KOPT-K1 (cell line): ENCODE data around the gene SLC2A13.
"Not testable (repeated sequence)": the region's sequence is repeated elsewhere in the genome, so short reads cannot be mapped to it uniquely, and the experiment has no call there.

Experiments used
- H3K27ac ChIP-seq: fragments of 200-600 bp; sonication (generic); 2 replicates; pipeline ENCODE4 v1.5.1; 2016; ENCODE audit warnings: antibody characterized with exemption, mild to moderate bottlenecking, low read depth, low read length; ENCODE audit not compliant: poor library complexity, severe bottlenecking
- H3K36me3 ChIP-seq: fragments of 200-600 bp; sonication (generic); 2 replicates; pipeline ENCODE4 v1.5.1; 2017; ENCODE audit warnings: antibody characterized with exemption, mild to moderate bottlenecking, low read length, moderate library complexity; ENCODE audit not compliant: insufficient read depth
- H3K9me3 ChIP-seq: fragments of 200-600 bp; sonication (generic); 2 replicates; pipeline ENCODE4 v1.5.1; 2017; ENCODE audit warnings: antibody characterized with exemption, low read length, mild to moderate bottlenecking; ENCODE audit not compliant: insufficient read depth, poor library complexity, severe bottlenecking

The SLC2A13 gene

DNA sequence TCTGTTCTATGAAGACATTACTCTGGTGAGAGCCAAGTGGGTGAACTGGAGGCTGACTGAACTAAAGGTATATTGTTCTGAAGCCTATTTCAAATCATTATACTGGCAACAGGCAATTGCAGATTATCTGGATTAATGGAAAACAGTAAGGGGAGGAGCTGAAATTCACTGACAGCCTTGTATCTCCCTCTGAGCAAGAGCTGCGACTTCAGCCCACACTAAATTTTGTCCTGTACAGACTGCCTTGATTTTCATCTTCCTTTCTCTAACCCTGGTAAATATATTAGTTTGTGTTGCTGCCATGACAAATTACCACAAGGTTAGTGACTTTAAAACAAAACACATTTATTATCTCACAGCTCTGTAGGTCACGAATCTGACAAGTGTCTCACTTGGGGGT lies 231.1 kb downstream of the SLC2A13 start:
- Histone ChIP-seq H3K36me3 (no peaks in the 10 kb centered on the region), H3K27ac (no peak overlapping the region), H3K9me3 (peaks cover 26% of the 10 kb centered on the region)

DNA sequence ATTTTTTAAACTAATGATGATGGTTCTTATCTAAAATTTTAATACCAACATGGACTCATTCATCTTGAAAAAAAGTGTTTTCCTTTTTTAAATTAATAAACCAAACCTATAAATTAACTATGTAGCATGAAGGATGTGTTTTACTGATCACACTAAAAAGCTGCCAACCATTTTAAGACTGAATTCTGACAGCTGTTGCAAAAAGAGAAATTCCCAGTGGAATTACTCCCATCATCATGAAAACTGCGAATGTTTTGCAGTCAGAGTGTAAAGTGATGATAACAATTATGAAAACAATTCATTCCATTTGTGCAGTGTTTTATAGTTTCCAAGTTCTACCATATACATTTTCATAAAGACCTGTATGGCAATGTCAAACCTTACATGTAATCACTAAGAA lies 232.8 kb downstream of the SLC2A13 start:
- H3K27ac ChIP-seq: no peak overlapping the region
- peaks cover 9% of the 10 kb centered on the region for H3K9me3 ChIP-seq
- no peaks in the 10 kb centered on the region for H3K36me3 ChIP-seq

DNA sequence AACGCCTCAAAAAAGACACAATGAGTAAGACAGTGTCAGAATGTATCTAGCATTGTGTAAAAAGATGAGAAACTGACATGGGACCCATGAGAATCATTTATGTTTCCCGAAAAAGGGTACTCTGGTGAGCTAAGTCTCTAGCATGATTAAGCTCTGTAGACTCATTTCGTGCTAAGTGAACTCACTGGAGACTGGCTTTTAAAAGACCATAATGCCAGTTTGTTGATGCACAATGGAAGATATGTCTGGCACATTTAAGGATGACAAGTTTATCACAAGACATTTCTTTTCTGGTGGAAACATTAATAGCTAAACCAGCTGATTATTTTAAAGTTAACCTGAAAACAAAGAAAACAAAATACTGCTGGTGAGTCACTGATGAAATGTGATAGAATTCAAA lies 233.5 kb downstream of the SLC2A13 start:
- Histone ChIP-seq H3K9me3 (peaks cover 2% of the 10 kb centered on the region), H3K36me3 (no peaks in the 10 kb centered on the region), H3K27ac (no peak overlapping the region)

DNA sequence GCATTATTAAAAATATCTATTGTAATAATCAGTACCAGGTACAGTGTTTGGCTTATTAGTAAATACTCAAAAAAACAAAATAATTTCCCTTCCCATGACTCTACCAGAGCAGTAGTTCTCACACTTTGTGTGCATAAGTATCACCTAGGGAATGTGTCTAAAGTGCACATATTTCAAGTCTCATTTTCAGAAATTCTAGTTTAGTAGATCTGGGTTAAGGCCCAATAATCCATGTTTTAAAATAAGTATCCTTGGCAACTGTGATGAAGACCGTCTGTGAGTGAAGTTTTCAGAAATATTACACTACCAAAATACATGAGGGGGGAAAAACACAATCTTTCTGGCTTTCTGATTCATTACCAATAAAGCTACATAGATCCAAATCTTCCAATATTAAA lies 237.6 kb downstream of the SLC2A13 start:
- H3K36me3 ChIP-seq: no peaks in the 10 kb centered on the region

DNA sequence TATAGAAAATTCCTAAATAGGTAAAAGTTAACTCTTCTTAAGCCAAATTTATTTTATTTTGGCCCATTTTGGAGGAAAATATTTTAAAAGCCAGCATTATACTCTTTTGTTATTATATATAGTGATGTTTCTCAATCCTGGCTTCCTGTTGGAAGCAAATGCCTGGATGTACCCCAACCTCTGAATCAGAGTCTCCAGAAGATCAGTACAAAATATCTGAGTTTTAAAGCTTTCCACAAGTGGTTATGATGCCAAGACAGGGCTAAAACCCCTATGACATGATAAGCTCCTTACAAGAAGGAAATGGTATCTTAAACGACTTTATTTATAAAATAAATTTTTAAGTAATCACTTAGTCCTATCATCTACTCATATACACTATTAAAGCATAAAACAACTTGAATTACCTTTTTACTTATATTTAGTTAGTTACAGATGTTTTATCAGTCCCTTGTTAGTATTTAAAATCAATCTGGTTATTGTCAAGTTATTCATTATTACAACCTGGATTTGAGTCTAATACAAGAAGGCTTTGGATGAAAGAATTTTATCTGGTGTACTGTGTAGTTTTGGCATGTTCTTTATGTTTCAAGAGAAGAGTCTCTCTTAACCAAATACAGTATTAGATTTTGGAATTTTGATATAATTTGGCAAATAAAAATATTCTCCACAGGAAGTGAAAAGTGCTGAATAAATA lies 238.1 kb downstream of the SLC2A13 start:
- Histone ChIP-seq H3K36me3 (no peaks in the 10 kb centered on the region), H3K9me3 (no peaks in the 10 kb centered on the region), H3K27ac (no peak overlapping the region)

More for the DNA sequence above, 237.6 kb downstream of the SLC2A13 start:
- Histone ChIP-seq H3K27ac (no peak overlapping the region), H3K9me3 (no peaks in the 10 kb centered on the region)

DNA sequence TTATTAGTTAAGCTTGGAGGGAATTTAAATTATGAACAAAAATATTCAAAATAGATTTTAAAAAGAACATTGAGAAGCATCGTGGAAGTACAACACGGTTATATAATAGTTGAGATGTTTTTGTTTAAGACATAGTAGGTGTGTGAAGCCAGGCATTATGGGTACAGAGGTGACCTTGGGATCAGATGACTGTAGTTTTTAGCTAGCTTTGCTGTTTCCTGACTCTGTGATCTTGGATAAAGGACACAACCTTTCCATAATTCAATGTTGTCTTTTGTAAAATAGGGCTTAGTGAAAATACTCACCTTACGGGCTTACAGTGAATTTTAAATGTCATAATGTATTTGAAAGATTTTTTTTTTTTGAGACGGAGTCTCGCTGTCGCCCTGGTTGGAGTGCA lies 239.7 kb downstream of the SLC2A13 start:
- H3K27ac ChIP-seq: no peak overlapping the region
- no peaks in the 10 kb centered on the region for H3K36me3 ChIP-seq

DNA sequence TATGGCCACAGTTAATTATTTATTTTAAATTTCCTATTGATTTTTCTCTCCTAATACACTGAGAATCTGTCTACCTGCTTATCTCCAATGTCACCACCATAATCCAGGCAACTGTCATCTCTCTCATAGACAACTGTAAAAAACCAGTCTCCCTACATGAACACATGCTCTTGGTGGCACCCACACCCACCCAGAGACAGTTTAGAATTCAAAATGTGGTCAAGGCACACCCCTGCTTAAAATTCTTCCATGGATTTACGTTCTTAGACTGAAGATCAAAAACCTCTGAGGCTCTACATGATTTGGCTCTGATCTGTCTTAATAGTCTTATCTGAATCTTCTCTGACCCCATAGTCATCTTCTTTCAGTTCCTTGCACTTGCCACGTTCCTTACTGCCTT lies 245.2 kb downstream of the SLC2A13 start:
- Histone ChIP-seq H3K9me3 (no peaks in the 10 kb centered on the region), H3K27ac (no peak overlapping the region), H3K36me3 (no peaks in the 10 kb centered on the region)

More for the DNA sequence above, 239.7 kb downstream of the SLC2A13 start:
- H3K9me3 ChIP-seq: no peaks in the 10 kb centered on the region

DNA sequence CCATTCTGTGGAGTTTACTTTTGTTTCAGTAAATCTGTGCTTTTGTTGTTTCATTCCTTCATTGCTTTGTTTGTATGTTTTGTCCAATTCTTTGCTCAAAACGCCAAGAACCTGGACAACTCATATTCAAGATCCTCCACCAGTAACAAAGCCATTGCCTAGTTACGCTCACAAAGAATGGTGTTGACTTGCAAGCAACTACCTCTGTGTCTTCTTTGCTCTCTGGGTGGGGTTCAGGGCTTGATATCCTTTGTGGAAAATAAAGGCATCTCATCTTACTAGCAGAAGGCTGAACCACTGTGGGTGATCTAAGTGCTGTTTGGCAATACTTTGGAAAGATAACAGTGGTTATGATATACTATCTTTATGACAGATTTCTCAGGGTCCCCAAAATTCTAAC lies 252.9 kb downstream of the SLC2A13 start:
- no peaks in the 10 kb centered on the region for H3K36me3 ChIP-seq

DNA sequence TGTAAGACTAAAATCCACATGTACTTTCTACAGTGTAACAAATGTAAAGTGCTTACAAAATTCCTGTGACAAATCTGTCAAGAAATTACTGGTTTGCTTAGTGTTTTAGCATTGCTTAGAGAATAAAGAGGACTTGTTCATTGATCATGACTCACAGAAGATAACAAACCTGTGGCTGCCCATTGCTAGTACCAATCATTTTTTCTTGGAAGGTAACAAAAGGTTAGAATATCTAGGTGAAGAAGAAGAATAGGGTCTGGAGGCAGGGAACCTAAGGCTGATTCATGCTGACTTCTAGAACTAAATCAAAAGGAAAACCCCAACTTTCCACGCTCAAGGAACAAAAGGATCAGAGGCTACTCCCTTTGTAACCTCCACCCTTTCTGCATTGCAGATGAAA lies 253.5 kb downstream of the SLC2A13 start:
- Histone ChIP-seq H3K9me3 (no peaks in the 10 kb centered on the region), H3K27ac (no peak overlapping the region), H3K36me3 (no peaks in the 10 kb centered on the region)

More for the DNA sequence above, 252.9 kb downstream of the SLC2A13 start:
- Histone ChIP-seq H3K9me3 (no peaks in the 10 kb centered on the region), H3K27ac (no peak overlapping the region)

DNA sequence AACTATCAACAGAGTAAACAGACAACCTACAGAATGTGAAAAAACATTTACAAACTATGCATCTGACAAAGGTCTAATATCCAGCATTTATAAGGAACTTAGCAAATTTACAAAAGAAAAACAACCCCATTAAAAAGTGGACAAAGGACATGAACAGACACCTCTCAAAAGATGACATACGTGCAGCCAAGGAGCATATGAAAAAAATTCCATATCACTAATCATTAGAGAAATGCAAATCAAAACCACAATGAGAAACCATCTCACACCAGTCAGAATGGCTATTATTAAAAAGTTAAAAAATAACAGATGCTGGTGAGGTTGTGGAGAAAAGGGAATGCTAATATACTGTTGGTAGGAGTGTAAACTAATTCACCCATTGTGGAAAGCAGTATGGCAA lies 257.7 kb downstream of the SLC2A13 start:
- not testable (repeated sequence) for H3K36me3 ChIP-seq, H3K27ac ChIP-seq, H3K9me3 ChIP-seq

DNA sequence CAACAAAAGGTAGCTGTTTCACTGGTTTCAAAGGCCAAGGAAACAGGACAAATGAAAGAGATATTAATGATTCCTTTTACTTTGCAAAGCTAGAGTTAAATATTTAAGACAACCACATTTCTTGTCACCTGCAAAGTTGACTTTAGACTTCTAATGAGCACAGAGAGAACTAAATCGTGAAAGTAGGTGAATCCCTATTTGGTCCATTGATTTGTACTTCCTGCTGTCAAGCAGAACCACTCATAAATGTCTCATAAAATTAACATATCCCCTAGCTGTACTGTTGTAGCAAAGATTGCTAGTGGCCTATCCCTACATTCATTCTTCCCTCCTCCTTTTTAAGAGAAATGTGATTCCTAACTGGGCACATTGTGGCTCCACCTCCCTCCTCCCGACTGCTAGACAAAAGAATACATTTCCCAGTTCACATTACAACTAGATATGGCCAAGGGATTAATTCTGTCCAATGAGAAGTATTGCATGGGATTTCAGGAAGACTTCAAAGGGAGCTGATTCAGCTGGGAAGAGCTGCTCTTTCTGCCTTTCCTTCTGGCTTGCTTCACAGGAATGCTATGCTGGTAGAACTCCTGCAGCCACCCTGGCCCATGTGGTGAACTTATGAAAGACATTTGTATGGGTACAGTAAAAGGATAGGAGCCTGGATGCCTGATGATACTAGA lies 258.8 kb downstream of the SLC2A13 start:
- Histone ChIP-seq H3K9me3 (no peaks in the 10 kb centered on the region), H3K36me3 (no peaks in the 10 kb centered on the region), H3K27ac (no peak overlapping the region)

DNA sequence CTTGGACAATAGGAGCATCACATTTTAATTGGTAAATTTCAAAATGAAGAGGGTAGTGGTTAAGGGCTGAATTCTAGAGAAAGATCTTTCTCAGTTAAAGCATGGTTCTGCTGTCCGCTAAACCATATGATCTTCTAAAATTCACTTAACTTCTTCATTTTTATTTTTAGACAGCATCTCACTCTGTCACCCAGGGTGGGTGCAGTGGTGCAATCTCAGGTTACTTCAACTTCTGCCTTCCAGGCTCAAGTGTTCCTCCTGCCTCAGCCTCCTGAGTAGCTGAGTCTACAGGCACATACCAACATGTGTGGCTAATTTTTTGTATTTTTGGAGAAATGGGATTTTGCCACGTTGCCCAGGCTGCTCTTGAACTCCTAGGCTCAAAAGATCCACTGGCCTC lies 259.6 kb downstream of the SLC2A13 start:
- Histone ChIP-seq H3K9me3 (no peaks in the 10 kb centered on the region), H3K36me3 (no peaks in the 10 kb centered on the region), H3K27ac (no peak overlapping the region)

DNA sequence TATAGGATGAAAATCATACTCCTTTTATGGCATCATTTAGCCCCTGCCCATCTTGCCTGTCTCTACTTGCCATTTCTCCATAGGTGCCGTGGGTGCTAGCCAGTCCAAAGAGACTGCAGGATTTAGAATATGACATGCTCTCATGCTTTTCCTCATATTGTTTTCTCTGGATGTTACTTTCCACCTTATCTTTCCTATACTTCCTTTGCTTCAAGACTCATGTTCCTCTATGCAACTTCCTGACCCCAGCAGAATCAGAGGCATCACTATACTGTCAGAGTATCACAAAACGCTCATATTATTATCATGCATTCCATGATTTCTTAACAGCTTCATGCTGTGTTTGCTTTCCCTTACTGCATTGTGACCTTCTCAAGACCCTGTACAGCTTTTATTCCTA lies 265.5 kb downstream of the SLC2A13 start:
- H3K36me3 ChIP-seq: no peaks in the 10 kb centered on the region
- H3K27ac ChIP-seq: no peak overlapping the region
- no peaks in the 10 kb centered on the region for H3K9me3 ChIP-seq

DNA sequence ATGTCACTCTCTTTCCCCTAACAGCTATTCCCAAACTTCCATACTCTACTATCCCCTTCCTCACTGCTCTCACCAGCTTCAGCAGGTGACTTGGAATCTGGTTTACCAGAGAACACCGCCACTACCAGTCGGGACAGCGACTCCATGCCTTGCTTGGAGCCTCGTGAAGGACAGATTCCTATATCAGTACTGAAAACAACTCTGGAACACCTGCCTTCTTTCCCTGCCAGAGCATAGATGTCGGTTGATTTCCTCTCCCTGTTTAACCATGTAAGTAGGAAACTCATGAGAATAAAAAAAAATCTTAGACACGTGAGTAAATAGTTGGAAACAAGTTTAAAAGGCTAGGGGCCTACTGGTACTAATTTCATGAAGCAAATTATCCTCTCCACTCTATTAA lies 266.8 kb downstream of the SLC2A13 start:
- Histone ChIP-seq H3K27ac (no peak overlapping the region), H3K36me3 (no peaks in the 10 kb centered on the region), H3K9me3 (no peaks in the 10 kb centered on the region)

DNA sequence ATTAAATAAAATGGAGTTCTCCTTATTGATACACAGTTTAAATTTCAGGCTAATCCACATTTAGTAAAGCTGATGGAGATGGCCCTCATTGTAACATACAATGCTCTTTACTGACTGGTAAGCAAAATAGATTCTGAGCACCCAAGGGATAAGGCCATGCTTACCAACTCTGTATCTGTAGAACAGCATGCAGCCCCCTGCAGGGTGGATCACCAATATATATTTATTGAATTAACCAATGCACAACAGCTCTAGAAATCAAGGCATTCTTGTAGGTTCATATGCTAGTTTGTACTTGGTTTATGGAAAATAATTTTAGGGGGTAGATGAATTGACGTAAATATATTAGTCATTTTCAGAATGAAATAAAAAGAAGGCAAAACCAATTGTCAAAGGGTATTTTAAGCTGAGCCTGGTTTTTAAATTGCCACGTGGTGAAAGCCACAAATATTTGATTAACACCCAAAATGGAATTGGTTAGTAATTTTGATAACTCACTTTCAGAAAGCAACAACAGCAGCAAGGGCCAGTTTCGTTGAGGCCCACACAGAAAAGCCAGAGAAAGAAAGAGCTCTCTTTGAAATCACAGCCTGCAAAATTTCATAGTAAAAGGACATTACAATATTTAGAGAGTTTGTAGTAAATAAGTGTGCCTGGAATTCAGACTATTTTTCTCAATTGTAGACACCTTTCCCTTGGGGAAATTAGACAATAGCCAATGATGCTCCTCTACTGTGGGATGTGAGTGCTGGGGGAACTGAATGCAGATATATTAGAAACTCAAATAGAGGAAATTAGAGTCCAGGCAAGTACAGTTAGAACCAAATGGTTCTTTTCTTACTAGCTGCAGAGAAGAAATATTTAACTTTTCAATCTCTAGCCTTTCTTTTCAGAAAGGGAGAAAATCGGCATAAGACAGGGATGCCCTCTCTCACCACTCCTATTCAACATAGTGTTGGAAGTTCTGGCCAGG lies 270.1 kb downstream of the SLC2A13 start:
- Histone ChIP-seq H3K36me3 (no peaks in the 10 kb centered on the region), H3K9me3 (no peaks in the 10 kb centered on the region), H3K27ac (no peak overlapping the region)
